Measurements from ENCODE around the gene MNX1. TPM values are rescaled to one million over a fixed set of nuclear protein-coding genes. Genes with fewer than 3 reads are reported as not detected.

Gene MNX1
- total and polyA plus RNA-seq, 2 of the 4 experiments (the other 2 are of a cell fraction): not detected

- TF ChIP-seq SMC3 (IDR thresholded peaks at IDR 0.05; ENCODE audit: low read depth, low read length) (peak; percentile 30; the same call in 1 of the 2 replicates), RAD21 (IDR thresholded peaks at IDR 0.05; ENCODE audit: low read length) (peak; percentile 31; the same call in 1 of the 2 replicates), MAZ (IDR thresholded peaks at IDR 0.05; ENCODE audit: borderline replicate concordance, low read depth, low read length) (no peak), RCOR1 (IDR thresholded peaks at IDR 0.05; ENCODE audit: insufficient replicate concordance, low read length) (no peak), CEBPB (IDR thresholded peaks at IDR 0.05; ENCODE audit: low read depth, low read length) (no peak), USF2 (IDR thresholded peaks at IDR 0.05; ENCODE audit: low read depth, low read length) (no peak), NFE2L2 (IDR thresholded peaks at IDR 0.05; ENCODE audit: low read depth, low read length) (no peak), BHLHE40 (IDR thresholded peaks at IDR 0.05; ENCODE audit: low read depth, low read length) (no peak), MAFK (IDR thresholded peaks at IDR 0.05; ENCODE audit: low read depth, low read length) (no peak), CTCF (conservative IDR thresholded peaks at IDR 0.05; ENCODE audit: low read depth, low read length) (peak; percentile 45), RFX5 (IDR thresholded peaks at IDR 0.05; ENCODE audit: low read depth, low read length) (no peak)
- Histone ChIP-seq H2BK120ac (ENCODE audit: low read depth, low read length) (no peak overlapping the region), H2AFZ (replicated peaks; ENCODE audit: low read length, poor library complexity) (no peak overlapping the region), H2BK15ac (ENCODE audit: low read depth, low read length) (no peak overlapping the region), H4K8ac (ENCODE audit: low read depth in 2 of 2, low read length in 2 of 2) (no peak overlapping the region), H3K27ac (ENCODE audit: insufficient read depth, low read length) (no peak overlapping the region), H4K20me1 (ENCODE audit: insufficient read depth, low read length) (no peaks in the 10 kb centered on the region; the same call in 1 of the 2 replicates), H2BK5ac (ENCODE audit: low read depth, low read length, poor library complexity, severe bottlenecking) (no peak overlapping the region), H3K4ac (ENCODE audit: low read depth, low read length) (no peak overlapping the region), H3K79me1 (ENCODE audit: low read depth in 1 of 2, low read length in 2 of 2) (peaks cover 0 to 3% of the 10 kb centered on the region in 2 experiments; a peak in 1 of 4 replicates), H4K5ac (ENCODE audit: low read depth, low read length) (no peak overlapping the region), H3K4me1 (ENCODE audit: control insufficient read depth, insufficient read depth, low read length) (no peaks in the 10 kb centered on the region), H4K91ac (ENCODE audit: insufficient read depth, low read depth, low read length) (no peak overlapping the region), H2AK5ac (ENCODE audit: low read depth, low read length) (no peak overlapping the region), H3K9me3 (ENCODE audit: control insufficient read depth, insufficient read depth, low read length) (no peaks in the 10 kb centered on the region), H3K56ac (ENCODE audit: extremely low read depth, insufficient read depth, low read length) (no peak overlapping the region), H3K23ac (ENCODE audit: low read depth, low read length) (no peak overlapping the region), H3K14ac (replicated peaks; ENCODE audit: low read depth, low read length) (no peak overlapping the region), H2BK20ac (ENCODE audit: low read depth, low read length) (no peak overlapping the region), H3K9me1 (ENCODE audit: insufficient read depth, low read length) (no peaks in the 10 kb centered on the region), H3K4me2 (ENCODE audit: low read depth, low read length) (no peak overlapping the region), H3K18ac (ENCODE audit: low read depth, low read length) (no peak overlapping the region), H3K9ac (ENCODE audit: low read depth, low read length) (no peak overlapping the region), H3K27me3 (ENCODE audit: control insufficient read depth, insufficient read depth, low read length) (no peaks in the 10 kb centered on the region), H3K36me3 (ENCODE audit: control insufficient read depth, insufficient read depth, low read length) (peaks cover 41% of the 10 kb centered on the region), H2AK9ac (replicated peaks; ENCODE audit: low read depth, low read length, poor library complexity) (no peak overlapping the region), H3K4me3 (ENCODE audit: insufficient read depth, low read depth, low read length) (no peak overlapping the region)
- ChIA-PET CTCF (interaction anchor here (0.6 to 1.0 kb wide), 2 partner anchors 109 to 434 kb away, joined by 3 to 5 read pairs; no protein-coding TSS in a partner anchor), POLR2A (ENCODE audit: unreplicated experiment) (no interaction called here)
- ATAC-seq (ENCODE audit: low read depth) (peak; percentile 82), DNase-seq (peak; percentile 9)
- 100% methylated on average over 2 of the region's 3 CpGs; no CpG with 5 or more reads in 1 of the 2 experiments for WGBS, 2 experiments (ENCODE audit: extremely low coverage in 2 of 2, insufficient read length in 1 of 2)
- in situ Hi-C loops (cut with MboI; ENCODE audit: low sequenced_read_pairs) (loop anchor here (25.0 kb wide), 3 partner anchors 167 to 417 kb away; partner anchors contain the start of gene UBE3C), intact Hi-C loops (cut with micrococcal nuclease) (loop anchor here (1.0 to 10.0 kb wide), 4 partner anchors 167 to 405 kb away; partner anchors contain the start of gene UBE3C), dilution Hi-C loops (cut with HindIII; ENCODE audit: low sequenced_read_pairs, unreplicated experiment) (no loop called here)
- no TSS peak for BruUV-seq (replicated peaks)
Measured at GRCh38 chr7:156969972-156970420, 40.5 kb downstream of the MNX1 start.

Data from IMR-90 (cell line).